ENCODE measurements around the gene SDF2L1.
"Not testable (repeated sequence)": the region's sequence is repeated elsewhere in the genome, so short reads cannot be mapped to it uniquely, and the experiment has no call there.

Gene SDF2L1

GRCh38 chr22:21643533-21644357 is 1.6 kb downstream of the SDF2L1 start:
- in situ Hi-C loops (cut with MboI; ENCODE audit: low sequenced_read_pairs, unreplicated experiment) = no loop called here
- no peak for DNase-seq (ENCODE audit: low spot score)
- TF ChIP-seq, protein P1, sequence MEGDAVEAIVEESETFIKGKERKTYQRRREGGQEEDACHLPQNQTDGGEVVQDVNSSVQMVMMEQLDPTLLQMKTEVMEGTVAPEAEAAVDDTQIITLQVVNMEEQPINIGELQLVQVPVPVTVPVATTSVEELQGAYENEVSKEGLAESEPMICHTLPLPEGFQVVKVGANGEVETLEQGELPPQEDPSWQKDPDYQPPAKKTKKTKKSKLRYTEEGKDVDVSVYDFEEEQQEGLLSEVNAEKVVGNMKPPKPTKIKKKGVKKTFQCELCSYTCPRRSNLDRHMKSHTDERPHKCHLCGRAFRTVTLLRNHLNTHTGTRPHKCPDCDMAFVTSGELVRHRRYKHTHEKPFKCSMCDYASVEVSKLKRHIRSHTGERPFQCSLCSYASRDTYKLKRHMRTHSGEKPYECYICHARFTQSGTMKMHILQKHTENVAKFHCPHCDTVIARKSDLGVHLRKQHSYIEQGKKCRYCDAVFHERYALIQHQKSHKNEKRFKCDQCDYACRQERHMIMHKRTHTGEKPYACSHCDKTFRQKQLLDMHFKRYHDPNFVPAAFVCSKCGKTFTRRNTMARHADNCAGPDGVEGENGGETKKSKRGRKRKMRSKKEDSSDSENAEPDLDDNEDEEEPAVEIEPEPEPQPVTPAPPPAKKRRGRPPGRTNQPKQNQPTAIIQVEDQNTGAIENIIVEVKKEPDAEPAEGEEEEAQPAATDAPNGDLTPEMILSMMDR (IDR thresholded peaks at IDR 0.05; ENCODE audit: borderline replicate concordance, control extremely low read depth, extremely low read depth, insufficient read depth, missing control alignments) = no peak

GRCh38 chr22:21645513-21645912 is 3.4 kb downstream of the SDF2L1 start:
- DNase-seq (ENCODE audit: low spot score); in situ Hi-C loops (cut with MboI; ENCODE audit: low sequenced_read_pairs, unreplicated experiment): not testable (repeated sequence)

GRCh38 chr22:21646608-21647590 is 4.8 kb downstream of the SDF2L1 start:
- TF ChIP-seq, protein P1 (IDR thresholded peaks at IDR 0.05; ENCODE audit: borderline replicate concordance, control extremely low read depth, extremely low read depth, insufficient read depth, missing control alignments) = peak; percentile 74
- DNase-seq (ENCODE audit: low spot score) = peak; percentile 80
- in situ Hi-C loops (cut with MboI; ENCODE audit: low sequenced_read_pairs, unreplicated experiment) = no loop called here

DNA sequence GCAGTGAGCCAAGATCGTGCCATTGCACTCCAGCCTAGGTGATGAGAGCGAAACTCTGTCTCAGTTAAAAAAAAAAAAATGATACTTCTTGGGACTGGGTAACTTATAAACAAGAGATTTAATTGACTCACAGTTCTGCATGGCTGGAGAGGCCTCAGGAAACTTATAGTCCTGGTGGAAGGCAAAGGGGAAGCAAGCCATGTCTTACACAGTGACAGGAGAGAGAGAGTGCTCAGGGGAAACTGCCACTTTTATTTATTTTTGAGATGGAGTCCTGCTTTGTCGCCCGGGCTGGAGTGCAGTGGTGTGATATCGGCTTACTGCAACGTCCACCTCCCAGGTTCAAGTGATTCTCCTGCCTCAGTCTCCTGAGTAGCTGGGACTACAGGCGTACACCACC is 8.2 kb downstream of the SDF2L1 start:
- TF ChIP-seq, protein P1 (IDR thresholded peaks at IDR 0.05; ENCODE audit: borderline replicate concordance, control extremely low read depth, extremely low read depth, insufficient read depth, missing control alignments) = no peak
- in situ Hi-C loops (cut with MboI; ENCODE audit: low sequenced_read_pairs, unreplicated experiment) = no loop called here
- no peak for DNase-seq (ENCODE audit: low spot score)

GRCh38 chr22:21650823-21651520 is 8.9 kb downstream of the SDF2L1 start:
- no peak for DNase-seq (ENCODE audit: low spot score)
- TF ChIP-seq, protein P1 (IDR thresholded peaks at IDR 0.05; ENCODE audit: borderline replicate concordance, control extremely low read depth, extremely low read depth, insufficient read depth, missing control alignments) = no peak
- in situ Hi-C loops (cut with MboI; ENCODE audit: low sequenced_read_pairs, unreplicated experiment) = no loop called here

- in situ Hi-C loops (cut with MboI; ENCODE audit: low sequenced_read_pairs, unreplicated experiment) = no loop called here
- TF ChIP-seq, protein P1 (IDR thresholded peaks at IDR 0.05; ENCODE audit: borderline replicate concordance, control extremely low read depth, extremely low read depth, insufficient read depth, missing control alignments) = no peak
- DNase-seq (ENCODE audit: low spot score) = no peak
Measured at GRCh38 chr22:21651521-21652009, 9.5 kb downstream of the SDF2L1 start.
